Coronary artery (tissue), 2 donors: ENCODE results near the gene LOXHD1.

Experiments
- DNase-seq: peaks from one replicate; pipeline ENCODE4 v3.0.0-alpha.2; 2017; ENCODE audit warnings: low spot score
- H3K27ac ChIP-seq, 2 donors: fragments of 200-600 bp; sonication (generic); one replicate each; pipeline ENCODE4 v1.5.1; 2016 to 2019
- H3K4me3 ChIP-seq: fragments of 200-600 bp; sonication (generic); 2 replicates; pipeline ENCODE4 v1.5.1; 2016; ENCODE audit warnings: mild to moderate bottlenecking, moderate library complexity
- CTCF ChIP-seq: fragments of 200-600 bp; sonication (generic); IDR thresholded peaks from one replicate; pipeline ENCODE4 v1.5.1; 2019; ENCODE audit warnings: antibody characterized with exemption

Gene LOXHD1

GRCh38 chr18:46596119-46596518 is 60.9 kb downstream of the LOXHD1 start:
- Histone ChIP-seq H3K27ac (no peak overlapping the region), H3K4me3 (no peak overlapping the region)
- TF ChIP-seq CTCF, result no peak
- no peak for DNase-seq

- Histone ChIP-seq H3K27ac (no peak overlapping the region), H3K4me3 (no peak overlapping the region)
- TF ChIP-seq CTCF, result no peak
- DNase-seq, result no peak
Observed at GRCh38 chr18:46591783-46592391, 65.1 kb downstream of the LOXHD1 start.

- H3K27ac ChIP-seq, result no peak overlapping the region
- no peak for DNase-seq
- no peak overlapping the region for H3K4me3 ChIP-seq
- no peak for TF ChIP-seq CTCF
Observed at GRCh38 chr18:46590103-46590502, 66.9 kb downstream of the LOXHD1 start.

GRCh38 chr18:46588971-46589660 is 67.9 kb downstream of the LOXHD1 start:
- no peak for DNase-seq
- no peak overlapping the region for H3K27ac ChIP-seq
- H3K4me3 ChIP-seq, result no peak overlapping the region
- TF ChIP-seq CTCF, result no peak

DNA sequence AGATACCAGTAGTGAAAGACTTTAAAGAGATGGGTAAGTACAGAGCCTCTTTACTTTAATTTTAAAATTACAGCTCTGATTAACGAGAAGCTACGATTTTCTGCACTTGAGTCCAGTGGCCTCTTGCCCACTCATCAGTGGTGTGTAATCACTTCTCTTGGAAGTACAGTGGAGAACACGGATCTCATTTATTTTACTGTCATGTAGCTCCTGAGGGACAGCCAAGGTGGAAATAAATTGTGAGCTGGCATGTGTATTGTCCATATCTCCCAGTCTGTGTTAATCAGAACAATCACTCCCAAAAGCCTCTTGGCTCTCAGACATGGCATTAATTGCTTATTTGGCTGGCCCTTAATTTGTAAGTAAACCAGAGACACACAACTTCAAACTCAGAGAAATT is 69.4 kb downstream of the LOXHD1 start:
- H3K4me3 ChIP-seq, result no peak overlapping the region
- no peak overlapping the region for H3K27ac ChIP-seq
- TF ChIP-seq CTCF, result no peak
- DNase-seq, result no peak

GRCh38 chr18:46583711-46584110 is 73.3 kb downstream of the LOXHD1 start:
- Histone ChIP-seq H3K27ac (no peak overlapping the region), H3K4me3 (no peak overlapping the region)
- DNase-seq, result no peak
- no peak for TF ChIP-seq CTCF

DNA sequence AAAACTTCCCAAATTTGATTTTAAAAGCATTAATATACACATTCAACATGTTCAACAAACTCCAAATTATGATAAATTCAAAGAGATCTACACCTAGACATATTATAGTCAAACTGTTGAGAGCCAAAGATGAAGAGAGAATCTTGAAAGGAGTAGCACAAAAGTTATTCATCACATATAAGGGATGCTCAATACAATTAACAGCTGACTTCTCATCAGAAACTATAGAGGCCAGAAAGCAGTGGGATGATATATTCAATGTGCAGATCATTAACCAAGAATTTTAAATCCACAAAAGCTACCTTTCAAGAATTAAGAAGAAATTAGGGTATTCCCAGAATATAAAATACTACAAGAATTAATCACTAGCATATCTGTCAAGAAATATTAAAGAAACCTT is 75.4 kb downstream of the LOXHD1 start:
- TF ChIP-seq CTCF, result no peak
- Histone ChIP-seq H3K27ac (no peak overlapping the region), H3K4me3 (no peak overlapping the region)
- DNase-seq, result no peak
